IMR-90 (cell line): ENCODE results near the gene CNTN4.

ENCODE experiments used
- CTCF ChIP-seq: conservative IDR thresholded peaks from 2 replicates; pipeline ENCODE4 v1.5.1; 2012; ENCODE audit warnings: mild to moderate bottlenecking, low read depth, low read length, improper control_type of control experiment
- RAD21 ChIP-seq: IDR thresholded peaks from 2 replicates; pipeline ENCODE4 v1.6.1; 2012; ENCODE audit warnings: low read length, improper control_type of control experiment
- RFX5 ChIP-seq: IDR thresholded peaks from 2 replicates; pipeline ENCODE4 v1.8.0; 2012; ENCODE audit warnings: low read depth, mild to moderate bottlenecking, low read length, moderate library complexity
- TF ChIP-seq, protein P1 (sequence below): fragments of 150-350 bp; IDR thresholded peaks from 2 replicates; pipeline ENCODE4 v1.6.1; 2017; ENCODE audit warnings: mild to moderate bottlenecking, antibody characterized with exemption, low read length, low read depth

GRCh38 chr3:2851361-2851760 lies 752.7 kb downstream of the CNTN4 start:
- TF ChIP-seq RFX5: no peak
- TF ChIP-seq CTCF: no peak
- TF ChIP-seq, protein P1, sequence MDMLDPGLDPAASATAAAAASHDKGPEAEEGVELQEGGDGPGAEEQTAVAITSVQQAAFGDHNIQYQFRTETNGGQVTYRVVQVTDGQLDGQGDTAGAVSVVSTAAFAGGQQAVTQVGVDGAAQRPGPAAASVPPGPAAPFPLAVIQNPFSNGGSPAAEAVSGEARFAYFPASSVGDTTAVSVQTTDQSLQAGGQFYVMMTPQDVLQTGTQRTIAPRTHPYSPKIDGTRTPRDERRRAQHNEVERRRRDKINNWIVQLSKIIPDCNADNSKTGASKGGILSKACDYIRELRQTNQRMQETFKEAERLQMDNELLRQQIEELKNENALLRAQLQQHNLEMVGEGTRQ: no peak
- TF ChIP-seq RAD21: no peak
